Activated CD4-positive, alpha-beta memory T cell treated with anti-CD3 and anti-CD28 coated beads for 36 hours (primary cell): ENCODE results near the gene LAMA2. TPM values are rescaled to one million over a fixed set of nuclear protein-coding genes. Genes with fewer than 3 reads are reported as not detected.
A peak's percentile ranks its signal among the peaks of the same experiment; 100 is the strongest.

Experiments
- CTCF ChIA-PET: fragments of 350-600 bp; sonication (Branson Sonifier 250); formaldehyde crosslinking; loops from one replicate; lab custom pipeline; 2021; ENCODE audit warnings: antibody characterized with exemption, inconsistent platforms; lab: Charles Lee
- POLR2A ChIA-PET: fragments of 350-600 bp; sonication (Branson Sonifier 250); formaldehyde crosslinking; loops from one replicate; lab custom pipeline; 2021; ENCODE audit warnings: antibody characterized with exemption; lab: Charles Lee
- DNase-seq: peaks from one replicate; pipeline ENCODE4 v3.0.0-alpha.2; 2020
- H3K27ac Mint-ChIP-seq: one replicate; pipeline ENCODE4 v1.8.0; 2021; ENCODE audit warnings: mixed read lengths
- H3K27me3 Mint-ChIP-seq: one replicate; pipeline ENCODE4 v1.8.0; 2021; ENCODE audit warnings: mixed read lengths
- H3K36me3 Mint-ChIP-seq: one replicate; pipeline ENCODE4 v1.8.0; 2021; ENCODE audit warnings: mixed read lengths
- H3K4me1 Mint-ChIP-seq: one replicate; pipeline ENCODE4 v1.8.0; 2021; ENCODE audit warnings: low read depth, mixed read lengths
- H3K4me3 Mint-ChIP-seq: one replicate; pipeline ENCODE4 v1.8.0; 2021; ENCODE audit warnings: mild to moderate bottlenecking, mixed read lengths
- H3K9me3 Mint-ChIP-seq: one replicate; pipeline ENCODE4 v1.8.0; 2021; ENCODE audit warnings: mixed read lengths
- intact Hi-C: fragments of 100-400 bp; cut with micrococcal nuclease; formaldehyde crosslinking; loops from one replicate; pipeline ENCODE4 v1.15.1; 2023
- total RNA-seq, 2 experiments: library from RNA; stranded (reverse); gene quantifications; one replicate each; pipeline ENCODE4 v1.2.3, GENCODE V29; 2021

The LAMA2 gene
- total RNA-seq, 2 experiments from 2014 or later, result 0.15 to 0.48 TPM

- Mint-ChIP-seq H3K4me1 (peaks cover 4% of the 10 kb centered on the region), H3K27me3 (peaks cover 2% of the 10 kb centered on the region), H3K27ac (no peak overlapping the region), H3K4me3 (no peak overlapping the region), H3K36me3 (no peaks in the 10 kb centered on the region), H3K9me3 (no peaks in the 10 kb centered on the region)
- DNase-seq, result no peak
- ChIA-PET POLR2A (no interaction called here), CTCF (no interaction called here)
- intact Hi-C loops, result no loop called here
Observed at GRCh38 chr6:129364037-129364436, 481.1 kb downstream of the LAMA2 start.

GRCh38 chr6:129364767-129365166, 481.8 kb downstream of the LAMA2 start:
- H3K36me3 Mint-ChIP-seq, result no peaks in the 10 kb centered on the region
- no peak overlapping the region for H3K27ac Mint-ChIP-seq
- CTCF ChIA-PET, result no interaction called here
- H3K27me3 Mint-ChIP-seq, result peaks cover under 1% of the 10 kb centered on the region
- no peak for DNase-seq
- intact Hi-C loops, result no loop called here
- no peak overlapping the region for H3K4me3 Mint-ChIP-seq
- peaks cover 11% of the 10 kb centered on the region for H3K4me1 Mint-ChIP-seq
- H3K9me3 Mint-ChIP-seq, result no peaks in the 10 kb centered on the region
- POLR2A ChIA-PET, result no interaction called here

GRCh38 chr6:129368076-129368475, 485.1 kb downstream of the LAMA2 start:
- no peaks in the 10 kb centered on the region for H3K36me3 Mint-ChIP-seq
- POLR2A ChIA-PET, result no interaction called here
- H3K4me3 Mint-ChIP-seq, result no peak overlapping the region
- intact Hi-C loops, result no loop called here
- peaks cover 19% of the 10 kb centered on the region for H3K4me1 Mint-ChIP-seq
- CTCF ChIA-PET, result no interaction called here
- no peak overlapping the region for H3K27ac Mint-ChIP-seq
- H3K9me3 Mint-ChIP-seq, result no peaks in the 10 kb centered on the region
- no peak for DNase-seq
- no peaks in the 10 kb centered on the region for H3K27me3 Mint-ChIP-seq

GRCh38 chr6:129368970-129369369, 486.0 kb downstream of the LAMA2 start:
- Mint-ChIP-seq H3K4me1 (peaks cover 19% of the 10 kb centered on the region), H3K36me3 (no peaks in the 10 kb centered on the region), H3K4me3 (no peak overlapping the region), H3K9me3 (no peaks in the 10 kb centered on the region), H3K27me3 (no peaks in the 10 kb centered on the region), H3K27ac (no peak overlapping the region)
- ChIA-PET POLR2A (no interaction called here), CTCF (interaction anchor here (0.6 to 2.0 kb wide), 3 partner anchors 32 to 1639 kb away, joined by 3 to 4 read pairs (median 3); no protein-coding TSS in a partner anchor)
- no peak for DNase-seq
- intact Hi-C loops, result no loop called here

- DNase-seq, result no peak
- Mint-ChIP-seq H3K9me3 (no peaks in the 10 kb centered on the region), H3K4me1 (peaks cover 19% of the 10 kb centered on the region), H3K4me3 (no peak overlapping the region), H3K36me3 (no peaks in the 10 kb centered on the region), H3K27ac (no peak overlapping the region), H3K27me3 (no peaks in the 10 kb centered on the region)
- POLR2A ChIA-PET, result no interaction called here
- intact Hi-C loops, result loop anchor here (2.0 to 5.0 kb wide), 3 partner anchors 117 to 642 kb away; no protein-coding TSS in a partner anchor
- CTCF ChIA-PET, result interaction anchor here (0.6 to 2.0 kb wide), 8 partner anchors 23 to 1640 kb away, joined by 3 to 11 read pairs (median 4); no protein-coding TSS in a partner anchor
Observed at GRCh38 chr6:129369737-129370136, 486.8 kb downstream of the LAMA2 start.

- peaks cover 19% of the 10 kb centered on the region for H3K4me1 Mint-ChIP-seq
Observed at GRCh38 chr6:129370268-129370916, 487.5 kb downstream of the LAMA2 start.

GRCh38 chr6:129381885-129382284, 498.9 kb downstream of the LAMA2 start:
- H3K27ac Mint-ChIP-seq, result no peak overlapping the region
- CTCF ChIA-PET, result no interaction called here
- no peaks in the 10 kb centered on the region for H3K36me3 Mint-ChIP-seq
- DNase-seq, result no peak
- POLR2A ChIA-PET, result no interaction called here
- H3K4me1 Mint-ChIP-seq, result no peaks in the 10 kb centered on the region
- H3K4me3 Mint-ChIP-seq, result no peak overlapping the region
- intact Hi-C loops, result no loop called here
- peaks cover 3% of the 10 kb centered on the region for H3K27me3 Mint-ChIP-seq
- H3K9me3 Mint-ChIP-seq, result no peaks in the 10 kb centered on the region

More at GRCh38 chr6:129370268-129370916, 487.5 kb downstream of the LAMA2 start:
- Mint-ChIP-seq H3K27ac (no peak overlapping the region), H3K36me3 (no peaks in the 10 kb centered on the region), H3K27me3 (no peaks in the 10 kb centered on the region), H3K4me3 (no peak overlapping the region), H3K9me3 (no peaks in the 10 kb centered on the region)
- ChIA-PET POLR2A (no interaction called here), CTCF (interaction anchor here (0.6 to 2.0 kb wide), 30 partner anchors 10 to 1962 kb away, joined by 3 to 11 read pairs (median 4); no protein-coding TSS in a partner anchor)
- peak; percentile 56 for DNase-seq
- intact Hi-C loops, result loop anchor here (2.0 to 5.0 kb wide), 3 partner anchors 118 to 643 kb away; no protein-coding TSS in a partner anchor

GRCh38 chr6:129382916-129383315, 500.0 kb downstream of the LAMA2 start:
- intact Hi-C loops, result no loop called here
- H3K36me3 Mint-ChIP-seq, result no peaks in the 10 kb centered on the region
- H3K9me3 Mint-ChIP-seq, result no peaks in the 10 kb centered on the region
- ChIA-PET POLR2A (no interaction called here), CTCF (no interaction called here)
- H3K27ac Mint-ChIP-seq, result no peak overlapping the region
- H3K4me1 Mint-ChIP-seq, result no peaks in the 10 kb centered on the region
- DNase-seq, result no peak
- H3K27me3 Mint-ChIP-seq, result peaks cover 4% of the 10 kb centered on the region
- H3K4me3 Mint-ChIP-seq, result no peak overlapping the region

- H3K9me3 Mint-ChIP-seq, result no peaks in the 10 kb centered on the region
- intact Hi-C loops, result no loop called here
- no peak overlapping the region for H3K27ac Mint-ChIP-seq
- no peak overlapping the region for H3K4me3 Mint-ChIP-seq
- POLR2A ChIA-PET, result no interaction called here
- DNase-seq, result no peak
- peaks cover 4% of the 10 kb centered on the region for H3K27me3 Mint-ChIP-seq
- CTCF ChIA-PET, result interaction anchor here (0.6 kb wide), 1 partner anchor 1774 kb away, joined by 3 read pairs; no protein-coding TSS in a partner anchor
- H3K4me1 Mint-ChIP-seq, result no peaks in the 10 kb centered on the region
- no peaks in the 10 kb centered on the region for H3K36me3 Mint-ChIP-seq
Observed at GRCh38 chr6:129385117-129385516, 502.2 kb downstream of the LAMA2 start.

- H3K27me3 Mint-ChIP-seq, result peaks cover 2% of the 10 kb centered on the region
- no peak overlapping the region for H3K4me3 Mint-ChIP-seq
- no peaks in the 10 kb centered on the region for H3K4me1 Mint-ChIP-seq
- intact Hi-C loops, result no loop called here
- ChIA-PET POLR2A (no interaction called here), CTCF (no interaction called here)
- H3K27ac Mint-ChIP-seq, result no peak overlapping the region
- DNase-seq, result no peak
- H3K9me3 Mint-ChIP-seq, result no peaks in the 10 kb centered on the region
- no peaks in the 10 kb centered on the region for H3K36me3 Mint-ChIP-seq
Observed at GRCh38 chr6:129390900-129391299, 508.0 kb downstream of the LAMA2 start.

GRCh38 chr6:129393654-129394053, 510.7 kb downstream of the LAMA2 start:
- intact Hi-C loops, result no loop called here
- no peaks in the 10 kb centered on the region for H3K4me1 Mint-ChIP-seq

GRCh38 chr6:129398764-129399163, 515.8 kb downstream of the LAMA2 start:
- ChIA-PET CTCF (no interaction called here), POLR2A (no interaction called here)
- Mint-ChIP-seq H3K36me3 (no peaks in the 10 kb centered on the region), H3K4me3 (no peak overlapping the region), H3K27me3 (peaks cover 2% of the 10 kb centered on the region), H3K9me3 (no peaks in the 10 kb centered on the region), H3K27ac (no peak overlapping the region), H3K4me1 (no peaks in the 10 kb centered on the region)
- intact Hi-C loops, result no loop called here
- no peak for DNase-seq

More at GRCh38 chr6:129393654-129394053, 510.7 kb downstream of the LAMA2 start:
- no peak for DNase-seq
- Mint-ChIP-seq H3K9me3 (no peaks in the 10 kb centered on the region), H3K27ac (no peak overlapping the region), H3K36me3 (no peaks in the 10 kb centered on the region), H3K4me3 (no peak overlapping the region), H3K27me3 (peaks cover 2% of the 10 kb centered on the region)
- CTCF ChIA-PET, result interaction anchor here (0.9 kb wide), 1 partner anchor 23 kb away, joined by 4 read pairs; no protein-coding TSS in a partner anchor
- POLR2A ChIA-PET, result no interaction called here

- DNase-seq, result no peak
- H3K9me3 Mint-ChIP-seq, result no peaks in the 10 kb centered on the region
- no peaks in the 10 kb centered on the region for H3K27me3 Mint-ChIP-seq
- intact Hi-C loops, result no loop called here
- no peak overlapping the region for H3K4me3 Mint-ChIP-seq
- POLR2A ChIA-PET, result no interaction called here
- CTCF ChIA-PET, result no interaction called here
- H3K4me1 Mint-ChIP-seq, result no peaks in the 10 kb centered on the region
- H3K36me3 Mint-ChIP-seq, result no peaks in the 10 kb centered on the region
- no peak overlapping the region for H3K27ac Mint-ChIP-seq
Observed at GRCh38 chr6:129402244-129402643, 519.3 kb downstream of the LAMA2 start.
